PFSK-1 (cell line): ENCODE results near the gene YIPF2.

Source experiments
- POLR2AphosphoS5 ChIP-seq: IDR thresholded peaks from 2 replicates; pipeline ENCODE4 v1.6.1; 2012; ENCODE audit warnings: low read depth, mild to moderate bottlenecking, control low read depth, low read length, moderate library complexity
- REST ChIP-seq, 2 experiments: IDR thresholded peaks; 2 replicates each; pipeline versions ENCODE4 v1.6.1 to v1.8.0; 2011 to 2012; ENCODE audit warnings: low read depth in 2 of 2, low read length in 2 of 2, control low read depth in 1 of 2, inconsistent platforms in 1 of 2, mild to moderate bottlenecking in 1 of 2, moderate library complexity in 1 of 2; ENCODE audit not compliant: insufficient read depth in 1 of 2
- TAF1 ChIP-seq: IDR thresholded peaks from 2 replicates; pipeline ENCODE4 v1.6.1; 2012; ENCODE audit warnings: low read length, control low read depth, borderline replicate concordance; ENCODE audit not compliant: insufficient read depth

GRCh38 chr19:10884274-10884673, 44.2 kb downstream of the YIPF2 start:
- no peak for TF ChIP-seq REST (IDR thresholded peaks at IDR 0.05; ENCODE audit: insufficient read depth in 1 of 2, low read depth in 2 of 2, low read length in 2 of 2)
- TF ChIP-seq POLR2AphosphoS5 = no peak
- no peak for TF ChIP-seq TAF1
